Stimulated activated effector memory CD8-positive, alpha-beta T cell treated with anti-CD3 and anti-CD28 coated beads, Interleukin-12 subunit alpha, Interleukin-12 subunit beta, amount 100 ng/mL, for 72 hours (primary cell): ENCODE measurements around the gene ENPP3.
"Not testable (repeated sequence)": the region's sequence is repeated elsewhere in the genome, so short reads cannot be mapped to it uniquely, and the experiment has no call there.

Experiments
- ATAC-seq: fragments of 150-1000 bp; cut with Tn5 transposase; 2 replicates; pipeline ENCODE4 v1.10.0; 2021
- DNase-seq, 2 donors: peaks; one replicate each; pipeline ENCODE4 v3.0.0; 2021 to 2022; ENCODE audit warnings: low spot score in 2 of 2
- H3K27ac Mint-ChIP-seq: one replicate; pipeline ENCODE4 v1.8.0; 2022; ENCODE audit warnings: mild to moderate bottlenecking, mixed read lengths
- H3K36me3 Mint-ChIP-seq: one replicate; pipeline ENCODE4 v1.8.0; 2022; ENCODE audit warnings: mild to moderate bottlenecking, mixed read lengths
- H3K4me1 Mint-ChIP-seq: one replicate; pipeline ENCODE4 v1.8.0; 2022; ENCODE audit warnings: mixed read lengths
- H3K4me3 Mint-ChIP-seq: one replicate; pipeline ENCODE4 v1.8.0; 2022; ENCODE audit warnings: mild to moderate bottlenecking, mixed read lengths
- H3K9me3 Mint-ChIP-seq: one replicate; pipeline ENCODE4 v1.8.0; 2022; ENCODE audit warnings: mixed read lengths

ENPP3 gene

GRCh38 chr6:131688286-131688685 is 51.2 kb downstream of the ENPP3 start:
- H3K4me1 Mint-ChIP-seq, result peaks cover 18% of the 10 kb centered on the region

GRCh38 chr6:131692031-131692430 is 54.9 kb downstream of the ENPP3 start:
- no peak overlapping the region for H3K27ac Mint-ChIP-seq
- no peaks in the 10 kb centered on the region for H3K9me3 Mint-ChIP-seq
- H3K36me3 Mint-ChIP-seq, result peaks cover 6% of the 10 kb centered on the region

More at GRCh38 chr6:131688286-131688685, 51.2 kb downstream of the ENPP3 start:
- H3K4me3 Mint-ChIP-seq, result no peak overlapping the region
- peak; percentile 83 for ATAC-seq
- no peak overlapping the region for H3K27ac Mint-ChIP-seq
- no peak for DNase-seq
- H3K9me3 Mint-ChIP-seq, result no peaks in the 10 kb centered on the region
- no peaks in the 10 kb centered on the region for H3K36me3 Mint-ChIP-seq

DNA sequence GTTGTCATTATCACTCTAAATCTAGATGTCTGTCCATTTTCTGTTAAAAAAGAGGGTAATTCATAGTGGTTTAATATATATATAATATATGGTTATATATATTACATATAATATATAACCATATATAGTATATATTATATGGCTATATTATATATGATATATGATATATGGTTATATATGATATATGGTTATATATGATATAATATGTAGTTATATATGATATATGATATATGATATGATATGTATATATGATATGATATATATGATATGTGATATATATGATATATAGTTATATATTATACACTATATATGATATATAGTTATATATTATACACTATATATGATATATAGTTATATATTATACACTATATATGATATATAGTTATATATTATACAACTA is 55.5 kb downstream of the ENPP3 start:
- DNase-seq, result no peak
- ATAC-seq, result no peak

More at GRCh38 chr6:131692031-131692430, 54.9 kb downstream of the ENPP3 start:
- ATAC-seq (no peak), DNase-seq (no peak)
- Mint-ChIP-seq H3K4me1 (peaks cover 15% of the 10 kb centered on the region), H3K4me3 (no peak overlapping the region)

GRCh38 chr6:131693384-131693783 is 56.3 kb downstream of the ENPP3 start:
- Mint-ChIP-seq H3K4me1 (peaks cover 4% of the 10 kb centered on the region), H3K36me3 (peaks cover 6% of the 10 kb centered on the region), H3K27ac (no peak overlapping the region), H3K4me3 (no peak overlapping the region), H3K9me3 (no peaks in the 10 kb centered on the region)
- no peak for DNase-seq
- no peak for ATAC-seq

More for the DNA sequence above, 55.5 kb downstream of the ENPP3 start:
- Mint-ChIP-seq H3K36me3 (peaks cover 6% of the 10 kb centered on the region), H3K4me3 (no peak overlapping the region), H3K27ac (no peak overlapping the region), H3K9me3 (no peaks in the 10 kb centered on the region), H3K4me1 (peaks cover 9% of the 10 kb centered on the region)

GRCh38 chr6:131694832-131695426 is 57.8 kb downstream of the ENPP3 start:
- DNase-seq, result no peak
- H3K4me1 Mint-ChIP-seq, result no peaks in the 10 kb centered on the region
- peak; percentile 82 for ATAC-seq
- H3K27ac Mint-ChIP-seq, result no peak overlapping the region
- peaks cover 6% of the 10 kb centered on the region for H3K36me3 Mint-ChIP-seq
- H3K9me3 Mint-ChIP-seq, result no peaks in the 10 kb centered on the region
- H3K4me3 Mint-ChIP-seq, result no peak overlapping the region

DNA sequence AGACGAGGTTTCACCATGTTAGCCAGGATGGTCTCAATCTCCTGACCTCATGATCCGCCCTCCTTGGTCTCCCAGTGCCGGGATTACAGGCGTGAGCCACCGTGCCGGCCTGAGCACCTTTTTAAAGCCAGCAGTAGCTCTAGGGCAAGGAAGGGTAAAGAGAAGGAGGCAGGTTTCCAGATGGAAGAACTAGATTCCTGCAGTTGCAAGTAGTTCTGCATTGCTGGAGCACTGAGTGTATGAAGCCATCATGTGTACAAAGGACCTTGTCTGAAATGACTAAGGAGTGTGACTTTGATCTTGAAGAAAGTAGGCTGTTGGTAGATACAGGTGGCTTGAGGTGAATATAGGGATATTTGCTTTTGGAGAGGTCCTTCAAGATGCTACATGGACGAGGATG is 59.9 kb downstream of the ENPP3 start:
- ATAC-seq (no peak), DNase-seq (no peak)
- Mint-ChIP-seq H3K36me3 (peaks cover 6% of the 10 kb centered on the region), H3K9me3 (no peaks in the 10 kb centered on the region), H3K4me1 (no peaks in the 10 kb centered on the region), H3K4me3 (no peak overlapping the region), H3K27ac (no peak overlapping the region)

DNA sequence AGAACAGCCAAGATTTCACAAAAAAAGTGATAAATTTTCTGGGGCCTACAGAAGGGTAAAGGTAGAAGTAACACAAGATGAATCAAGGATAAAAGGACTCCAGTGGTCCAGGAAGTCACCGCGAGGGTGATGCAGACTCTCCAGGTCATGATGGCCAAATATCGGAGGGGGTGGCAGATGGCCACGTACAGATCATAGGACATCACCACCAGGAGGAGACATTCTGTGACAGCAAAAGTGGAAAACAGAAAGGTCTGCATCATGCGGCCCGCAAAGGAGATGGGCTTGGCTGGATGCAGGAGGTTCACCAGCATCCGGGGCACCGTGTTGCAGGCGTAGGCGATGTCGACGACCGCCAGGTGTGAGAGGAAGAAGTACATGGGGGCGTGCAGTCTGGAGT is 63.7 kb downstream of the ENPP3 start:
- not testable (repeated sequence) for H3K27ac Mint-ChIP-seq, H3K4me3 Mint-ChIP-seq, DNase-seq, H3K4me1 Mint-ChIP-seq, H3K36me3 Mint-ChIP-seq, ATAC-seq, H3K9me3 Mint-ChIP-seq

DNA sequence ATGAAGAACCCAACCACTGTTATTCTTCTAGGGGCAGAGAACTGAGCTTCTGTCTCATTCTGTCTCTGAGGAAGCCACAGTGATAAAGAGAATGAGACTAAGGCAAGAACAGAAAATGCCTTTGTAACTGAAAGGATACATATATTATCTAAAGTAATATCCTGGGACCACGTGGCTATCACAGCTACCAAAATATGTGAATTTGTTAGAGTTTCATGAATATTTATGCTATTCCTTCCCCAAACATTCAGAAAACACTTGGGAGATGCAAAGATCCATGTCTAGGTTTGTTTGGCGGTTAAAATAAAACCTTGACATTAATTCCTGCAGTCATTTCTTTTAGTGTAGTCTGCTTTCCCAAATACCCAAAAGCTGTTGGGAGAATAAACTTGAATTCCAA is 66.8 kb downstream of the ENPP3 start:
- not testable (repeated sequence) for H3K9me3 Mint-ChIP-seq, H3K36me3 Mint-ChIP-seq, H3K4me1 Mint-ChIP-seq, DNase-seq, H3K4me3 Mint-ChIP-seq, ATAC-seq, H3K27ac Mint-ChIP-seq

GRCh38 chr6:131710917-131711316 is 73.8 kb downstream of the ENPP3 start, which contains the start of gene CTAGE9:
CTAGE9 (minus strand) TSS chr6:131711017; CDS start chr6:131711017, 0 bp downstream.
- H3K9me3 Mint-ChIP-seq, ATAC-seq, H3K27ac Mint-ChIP-seq, H3K4me3 Mint-ChIP-seq, H3K4me1 Mint-ChIP-seq, DNase-seq, H3K36me3 Mint-ChIP-seq: not testable (repeated sequence)

DNA sequence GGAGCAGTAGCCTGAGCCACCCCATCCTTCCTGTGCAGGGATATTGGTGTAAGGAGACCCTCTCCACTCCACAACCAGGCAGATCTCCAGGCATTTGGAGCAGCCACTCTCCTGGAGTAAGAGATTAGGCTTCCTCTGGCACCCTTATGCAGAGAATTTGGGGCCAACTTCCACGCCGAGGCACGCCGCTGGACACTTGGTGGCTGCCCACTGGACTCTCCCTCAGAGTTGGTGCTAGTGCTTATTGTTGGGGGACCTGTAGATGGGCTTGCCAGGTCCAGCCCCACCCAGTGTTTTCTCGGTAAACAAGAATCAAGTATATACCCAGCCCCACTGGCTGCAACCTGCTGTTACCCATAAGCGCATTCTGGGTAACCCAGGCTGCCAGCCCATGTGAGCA is 78.5 kb downstream of the ENPP3 start:
- DNase-seq, H3K27ac Mint-ChIP-seq, H3K4me1 Mint-ChIP-seq, H3K36me3 Mint-ChIP-seq, H3K9me3 Mint-ChIP-seq, H3K4me3 Mint-ChIP-seq: not testable (repeated sequence)
- peak; percentile 31 for ATAC-seq

- Mint-ChIP-seq H3K4me1 (no peaks in the 10 kb centered on the region), H3K27ac (no peak overlapping the region), H3K4me3 (no peak overlapping the region), H3K9me3 (no peaks in the 10 kb centered on the region), H3K36me3 (no peaks in the 10 kb centered on the region)
- DNase-seq, result no peak
- no peak for ATAC-seq
These were observed 80.9 kb downstream of the ENPP3 start for GRCh38 chr6:131717836-131718542.

DNA sequence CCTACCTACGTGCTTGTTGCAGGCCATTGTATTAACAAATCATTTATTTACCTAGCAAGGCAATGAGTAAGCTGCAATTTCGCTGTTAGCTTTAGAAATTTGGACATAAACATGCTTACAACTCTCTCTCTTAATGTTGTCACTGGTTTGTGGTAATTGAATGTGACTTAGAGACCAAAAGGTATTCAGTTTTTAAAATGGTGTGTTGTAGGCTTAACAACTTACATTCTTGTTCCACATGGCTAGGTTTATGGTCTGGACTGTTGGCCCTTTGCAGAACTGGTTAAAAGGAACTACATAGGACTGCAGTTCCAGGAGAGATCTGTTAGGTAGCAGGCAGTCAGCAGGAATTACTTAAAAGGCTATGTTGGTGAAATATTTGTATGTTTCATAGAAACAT is 84.1 kb downstream of the ENPP3 start:
- no peaks in the 10 kb centered on the region for H3K9me3 Mint-ChIP-seq
- no peak for ATAC-seq
- H3K27ac Mint-ChIP-seq, result no peak overlapping the region
- H3K36me3 Mint-ChIP-seq, result no peaks in the 10 kb centered on the region
- DNase-seq, result no peak
- H3K4me3 Mint-ChIP-seq, result no peak overlapping the region
- H3K4me1 Mint-ChIP-seq, result no peaks in the 10 kb centered on the region

DNA sequence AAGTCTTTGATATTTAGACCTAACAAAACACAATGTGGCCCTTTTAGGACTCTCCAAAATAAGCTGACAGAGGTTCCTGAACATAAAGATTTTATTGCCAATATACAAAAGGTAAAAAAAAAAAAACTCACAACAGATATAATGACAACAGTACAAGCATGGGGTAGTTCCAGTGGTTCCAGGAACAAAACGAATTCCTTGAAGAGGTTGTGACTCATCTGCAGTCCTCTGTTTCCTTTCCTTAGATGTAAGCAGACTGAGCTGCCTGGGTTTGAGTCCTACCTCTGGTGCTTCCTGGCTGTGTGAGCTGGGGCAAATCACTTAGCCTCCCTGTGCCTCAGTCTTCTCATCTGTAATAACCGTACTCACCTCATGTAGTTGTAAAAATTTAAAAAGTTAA is 87.0 kb downstream of the ENPP3 start:
- ATAC-seq (peak; percentile 45), DNase-seq (no peak)
- Mint-ChIP-seq H3K4me3 (no peak overlapping the region), H3K9me3 (no peaks in the 10 kb centered on the region), H3K36me3 (no peaks in the 10 kb centered on the region), H3K4me1 (no peaks in the 10 kb centered on the region), H3K27ac (no peak overlapping the region)

DNA sequence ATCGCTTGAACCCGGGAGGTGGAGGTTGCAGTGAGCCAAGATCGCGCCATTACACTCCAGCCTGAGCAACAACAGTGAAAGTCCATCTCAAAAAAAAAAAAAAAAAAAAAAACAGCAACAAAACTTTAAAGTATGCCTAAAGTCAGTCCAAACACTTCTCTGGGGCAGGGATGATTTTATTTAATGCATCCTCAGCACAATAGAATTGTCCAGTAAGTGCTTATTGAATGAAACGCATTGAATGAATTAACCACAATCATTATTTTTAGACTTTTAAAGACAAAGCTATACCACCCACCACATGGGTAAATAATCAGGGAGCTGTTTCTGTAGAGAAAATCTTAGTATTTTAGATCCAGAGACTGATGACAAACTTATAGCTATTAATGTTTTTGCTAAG is 90.4 kb downstream of the ENPP3 start:
- no peak overlapping the region for H3K27ac Mint-ChIP-seq
- H3K9me3 Mint-ChIP-seq, result no peaks in the 10 kb centered on the region

DNA sequence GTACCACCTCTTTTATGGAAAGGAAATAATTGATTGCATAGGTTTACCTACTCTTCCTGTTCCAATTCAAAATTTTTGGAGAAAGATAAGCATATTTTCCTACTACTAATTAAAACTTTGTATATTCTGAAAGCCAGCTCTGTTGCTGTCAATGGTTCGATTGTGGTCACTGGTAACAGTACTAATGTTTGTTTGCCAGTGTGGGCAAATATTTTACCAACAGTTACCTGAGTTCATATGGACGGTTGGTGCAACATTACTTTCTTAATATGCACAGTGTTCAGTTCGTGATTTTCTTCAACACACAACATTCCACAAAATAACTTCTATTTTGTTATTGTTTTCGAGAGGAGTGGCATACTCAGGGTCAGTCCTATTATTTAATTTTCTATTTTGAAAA is 90.8 kb downstream of the ENPP3 start:
- H3K4me1 Mint-ChIP-seq, result no peaks in the 10 kb centered on the region
- ATAC-seq, result no peak
- DNase-seq, result no peak
- H3K4me3 Mint-ChIP-seq, result no peak overlapping the region
- no peaks in the 10 kb centered on the region for H3K36me3 Mint-ChIP-seq
- no peak overlapping the region for H3K27ac Mint-ChIP-seq
- no peaks in the 10 kb centered on the region for H3K9me3 Mint-ChIP-seq

More for the DNA sequence above, 90.4 kb downstream of the ENPP3 start:
- H3K36me3 Mint-ChIP-seq, result no peaks in the 10 kb centered on the region
- no peaks in the 10 kb centered on the region for H3K4me1 Mint-ChIP-seq
- no peak for DNase-seq
- ATAC-seq, result no peak
- H3K4me3 Mint-ChIP-seq, result no peak overlapping the region

DNA sequence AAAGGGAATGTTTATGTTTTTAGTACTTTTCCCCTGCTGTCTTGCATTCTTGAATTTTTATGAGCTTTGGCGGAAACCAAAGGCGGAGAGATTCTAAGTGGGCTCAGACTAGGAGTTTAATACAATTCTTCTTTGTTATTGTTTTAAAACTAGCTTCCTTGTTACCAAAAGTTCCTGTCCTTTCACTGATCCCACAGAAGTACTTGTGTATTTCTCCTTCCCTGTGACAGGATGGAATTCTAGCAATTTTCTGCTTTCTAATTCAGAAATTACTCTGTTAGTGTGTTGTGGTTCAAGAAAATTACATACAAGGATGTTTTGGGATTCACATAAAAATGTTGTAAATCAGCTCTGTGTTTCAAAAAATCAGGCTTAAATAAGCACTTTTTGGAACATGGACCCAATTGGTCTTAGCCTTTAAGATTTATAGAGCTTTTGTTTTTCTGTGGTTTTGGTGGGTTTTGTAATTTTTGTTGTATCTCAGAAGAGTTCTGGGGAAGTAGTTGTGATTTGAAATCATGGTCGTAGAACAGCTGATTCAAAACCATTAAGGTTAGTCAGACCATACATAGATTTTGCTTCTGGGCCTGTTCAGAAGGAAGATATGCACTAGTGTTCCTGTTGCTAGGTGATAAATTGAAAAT is 91.3 kb downstream of the ENPP3 start:
- ATAC-seq (peak; percentile 73), DNase-seq (no peak)
- Mint-ChIP-seq H3K36me3 (no peaks in the 10 kb centered on the region), H3K4me1 (no peaks in the 10 kb centered on the region), H3K4me3 (no peak overlapping the region), H3K9me3 (no peaks in the 10 kb centered on the region), H3K27ac (no peak overlapping the region)
